ENCODE results near the gene CRLF3.

Gene CRLF3, protein sequence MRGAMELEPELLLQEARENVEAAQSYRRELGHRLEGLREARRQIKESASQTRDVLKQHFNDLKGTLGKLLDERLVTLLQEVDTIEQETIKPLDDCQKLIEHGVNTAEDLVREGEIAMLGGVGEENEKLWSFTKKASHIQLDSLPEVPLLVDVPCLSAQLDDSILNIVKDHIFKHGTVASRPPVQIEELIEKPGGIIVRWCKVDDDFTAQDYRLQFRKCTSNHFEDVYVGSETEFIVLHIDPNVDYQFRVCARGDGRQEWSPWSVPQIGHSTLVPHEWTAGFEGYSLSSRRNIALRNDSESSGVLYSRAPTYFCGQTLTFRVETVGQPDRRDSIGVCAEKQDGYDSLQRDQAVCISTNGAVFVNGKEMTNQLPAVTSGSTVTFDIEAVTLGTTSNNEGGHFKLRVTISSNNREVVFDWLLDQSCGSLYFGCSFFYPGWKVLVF

GRCh38 chr17:30824356-30825145 is at the start of gene CRLF3:
Gene CRLF3, minus strand, starts transcription at chr17:30824692. Its CDS starts 41 bp downstream, at chr17:30824651.
- no peaks in the 10 kb centered on the region for H3K9me3 Mint-ChIP-seq
- peak; percentile 95 to 96 for ATAC-seq (replicated peaks)
- H3K4me3 Mint-ChIP-seq, result peak within 1 kb of the TSS; percentile 87 to 95
- H3K27me3 Mint-ChIP-seq, result no peaks in the 10 kb centered on the region
- H3K36me3 Mint-ChIP-seq, result peaks cover 2 to 7% of the 10 kb centered on the region in 2 donors
- peaks cover 19 to 40% of the 10 kb centered on the region in 2 donors for H3K4me1 Mint-ChIP-seq
- H3K27ac Mint-ChIP-seq, result peak within 1 kb of the TSS; percentile 95
- DNase-seq, result peak; percentile 91

DNA sequence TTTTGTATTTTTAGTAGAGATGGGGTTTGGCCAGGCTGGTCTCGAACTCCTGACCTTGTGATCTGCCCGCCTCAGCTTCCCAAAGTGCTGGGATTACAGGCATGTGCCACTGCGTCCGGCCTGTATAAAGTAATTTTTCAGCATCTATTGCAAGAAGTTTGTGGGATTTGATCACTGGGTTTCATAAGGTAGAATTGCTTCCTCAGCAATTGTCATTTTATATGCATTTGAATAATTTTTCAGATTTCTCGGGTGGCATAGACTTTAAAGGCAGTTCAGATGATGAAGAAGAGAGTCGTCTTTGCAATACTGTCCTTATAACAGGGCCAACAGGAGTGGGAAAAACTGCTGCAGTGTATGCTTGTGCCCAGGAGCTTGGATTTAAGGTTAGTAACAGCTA is 44.5 kb upstream of the CRLF3 start:
- ATAC-seq (replicated peaks), result no peak
- H3K9me3 Mint-ChIP-seq, result no peaks in the 10 kb centered on the region
- no peak overlapping the region for H3K27ac Mint-ChIP-seq
- no peak for DNase-seq
- no peak overlapping the region for H3K4me3 Mint-ChIP-seq
- H3K27me3 Mint-ChIP-seq, result no peaks in the 10 kb centered on the region
- H3K36me3 Mint-ChIP-seq, result peaks cover 30 to 36% of the 10 kb centered on the region in 2 donors
- H3K4me1 Mint-ChIP-seq, result no peaks in the 10 kb centered on the region

- Mint-ChIP-seq H3K27me3 (no peaks in the 10 kb centered on the region), H3K4me3 (no peak overlapping the region), H3K27ac (no peak overlapping the region), H3K36me3 (peaks cover 26 to 31% of the 10 kb centered on the region in 2 donors), H3K4me1 (no peaks in the 10 kb centered on the region), H3K9me3 (no peaks in the 10 kb centered on the region)
- no peak for ATAC-seq (replicated peaks)
- DNase-seq, result no peak
Measured at GRCh38 chr17:30864636-30865035, 40.1 kb upstream of the CRLF3 start.

DNA sequence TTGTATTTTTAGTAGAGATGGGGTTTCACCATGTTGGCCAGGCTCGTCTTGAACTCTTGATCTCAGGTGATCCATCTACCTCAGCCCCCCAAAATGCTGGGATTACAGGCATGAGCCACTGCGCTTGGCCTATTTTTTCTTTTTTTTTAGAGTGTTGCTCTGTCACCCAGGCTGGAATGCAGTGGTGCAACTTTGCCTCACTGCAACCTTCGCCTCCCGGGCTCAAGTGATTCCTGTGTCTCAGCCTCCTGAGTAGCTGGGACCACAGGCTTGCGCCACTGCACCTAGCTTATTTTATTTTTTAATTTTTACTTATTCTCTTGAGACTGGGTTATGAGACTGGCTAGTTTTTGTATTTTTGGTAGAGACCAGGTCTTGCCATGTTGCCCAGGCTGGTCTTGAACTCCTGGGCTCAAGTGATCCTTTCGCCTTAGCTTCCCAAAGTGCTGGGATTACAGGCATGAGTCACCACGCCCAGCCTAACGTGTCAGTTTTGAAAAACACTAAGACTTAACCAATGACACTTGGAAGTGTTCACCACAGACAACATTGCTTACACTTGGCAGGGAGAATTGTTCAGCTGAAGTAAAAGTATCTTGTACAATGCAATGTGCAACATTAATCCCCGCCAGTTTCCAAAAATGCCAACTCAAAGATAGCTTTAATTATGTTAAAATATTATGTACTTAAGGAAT is 34.2 kb upstream of the CRLF3 start:
- Mint-ChIP-seq H3K36me3 (peaks cover 19 to 27% of the 10 kb centered on the region in 2 donors), H3K27me3 (no peaks in the 10 kb centered on the region), H3K4me3 (no peak overlapping the region), H3K9me3 (no peaks in the 10 kb centered on the region), H3K4me1 (no peaks in the 10 kb centered on the region), H3K27ac (no peak overlapping the region)
- ATAC-seq (replicated peaks) (no peak), DNase-seq (no peak)

GRCh38 chr17:30854146-30854545 is 29.7 kb upstream of the CRLF3 start:
- Mint-ChIP-seq H3K9me3 (no peaks in the 10 kb centered on the region), H3K4me1 (no peaks in the 10 kb centered on the region)

DNA sequence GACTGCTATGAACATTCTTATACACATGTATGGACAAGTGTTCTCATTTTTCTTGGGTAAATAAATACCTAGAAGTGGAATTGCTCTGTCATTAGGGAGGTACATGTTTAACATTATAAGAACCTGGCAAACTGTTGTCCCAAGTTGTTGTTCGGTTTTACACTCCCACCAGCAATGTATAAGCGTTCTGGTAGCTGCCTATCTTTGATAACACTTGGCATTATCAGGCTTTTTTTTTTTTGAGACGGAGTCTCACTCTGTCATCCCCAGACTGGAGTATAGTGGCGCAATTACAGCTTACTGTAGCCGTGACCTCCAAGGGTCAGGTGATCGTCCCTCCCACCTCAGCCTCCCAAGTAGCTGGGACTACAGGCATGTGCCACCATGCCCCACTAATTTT is 23.5 kb upstream of the CRLF3 start:
- Mint-ChIP-seq H3K27ac (no peak overlapping the region), H3K9me3 (no peaks in the 10 kb centered on the region), H3K4me3 (no peak overlapping the region), H3K27me3 (no peaks in the 10 kb centered on the region), H3K36me3 (peaks cover 13 to 30% of the 10 kb centered on the region in 2 donors), H3K4me1 (no peaks in the 10 kb centered on the region)
- DNase-seq (no peak), ATAC-seq (replicated peaks) (no peak)

More at GRCh38 chr17:30854146-30854545, 29.7 kb upstream of the CRLF3 start:
- Mint-ChIP-seq H3K27me3 (no peaks in the 10 kb centered on the region), H3K4me3 (no peak overlapping the region), H3K27ac (no peak overlapping the region), H3K36me3 (peaks cover 20 to 33% of the 10 kb centered on the region in 2 donors)
- no peak for DNase-seq
- ATAC-seq (replicated peaks), result no peak

DNA sequence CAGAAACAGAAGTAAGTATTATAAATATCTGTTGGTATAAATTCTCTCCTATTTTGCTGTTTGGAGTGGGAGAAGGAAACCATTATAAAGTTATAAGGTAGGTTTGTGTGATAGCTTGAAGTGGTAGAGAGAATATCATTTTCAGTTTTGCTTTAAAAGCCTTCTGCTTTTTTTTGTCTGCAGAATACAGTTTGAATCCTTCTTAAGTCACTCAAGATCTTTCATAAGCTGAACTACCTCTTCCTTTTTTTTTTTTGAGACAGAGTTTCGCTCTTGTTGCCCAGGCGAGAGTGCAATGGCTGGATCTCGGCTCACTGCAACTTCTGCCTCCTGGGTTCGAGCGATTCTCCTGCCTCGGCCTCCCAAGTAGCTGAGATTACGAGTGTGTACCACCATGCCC is 16.3 kb upstream of the CRLF3 start:
- DNase-seq (no peak), ATAC-seq (replicated peaks) (peak in 1 of 2 donors; percentile 48)
- no peaks in the 10 kb centered on the region for H3K9me3 Mint-ChIP-seq
- H3K27me3 Mint-ChIP-seq, result no peaks in the 10 kb centered on the region
- peak overlapping the region; percentile 2 to 19 for H3K4me3 Mint-ChIP-seq
- peaks cover 23 to 30% of the 10 kb centered on the region in 2 donors for H3K36me3 Mint-ChIP-seq
- peak overlapping the region; percentile 85 for H3K27ac Mint-ChIP-seq
- H3K4me1 Mint-ChIP-seq, result peaks cover 1 to 6% of the 10 kb centered on the region in 2 donors

DNA sequence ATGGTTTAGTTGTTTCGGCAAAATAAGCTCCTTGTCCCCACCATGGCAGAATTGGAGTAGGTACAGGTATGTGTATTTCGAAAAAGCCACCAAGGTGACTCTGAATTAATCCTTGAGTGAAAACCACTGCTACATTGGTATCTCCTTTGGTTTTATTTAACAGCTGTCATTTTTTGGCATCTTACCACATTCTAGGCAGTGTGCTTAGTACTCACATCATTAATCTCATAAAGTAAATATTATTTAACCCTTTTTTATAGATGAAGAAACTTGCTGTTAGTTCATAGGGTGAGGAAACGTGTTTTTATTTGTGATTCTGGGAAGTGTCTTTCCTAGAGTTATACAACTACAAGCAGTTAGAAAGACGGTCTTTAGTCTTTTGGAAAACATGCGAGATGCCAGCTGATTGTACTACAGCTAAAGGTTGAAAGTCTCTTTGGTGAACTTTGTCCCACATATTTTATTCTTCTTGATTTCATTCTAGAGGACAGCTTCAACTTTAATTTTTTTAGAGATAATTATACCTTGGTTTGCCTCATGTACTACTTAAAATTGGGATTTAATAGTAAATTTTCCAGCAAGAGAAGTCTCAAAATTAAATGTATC is 13.8 kb upstream of the CRLF3 start:
- Mint-ChIP-seq H3K27me3 (no peaks in the 10 kb centered on the region), H3K4me3 (no peak overlapping the region), H3K27ac (no peak overlapping the region), H3K4me1 (peaks cover 1 to 6% of the 10 kb centered on the region in 2 donors), H3K36me3 (peaks cover 26 to 34% of the 10 kb centered on the region in 2 donors), H3K9me3 (no peaks in the 10 kb centered on the region)
- ATAC-seq (replicated peaks) (no peak), DNase-seq (no peak)

DNA sequence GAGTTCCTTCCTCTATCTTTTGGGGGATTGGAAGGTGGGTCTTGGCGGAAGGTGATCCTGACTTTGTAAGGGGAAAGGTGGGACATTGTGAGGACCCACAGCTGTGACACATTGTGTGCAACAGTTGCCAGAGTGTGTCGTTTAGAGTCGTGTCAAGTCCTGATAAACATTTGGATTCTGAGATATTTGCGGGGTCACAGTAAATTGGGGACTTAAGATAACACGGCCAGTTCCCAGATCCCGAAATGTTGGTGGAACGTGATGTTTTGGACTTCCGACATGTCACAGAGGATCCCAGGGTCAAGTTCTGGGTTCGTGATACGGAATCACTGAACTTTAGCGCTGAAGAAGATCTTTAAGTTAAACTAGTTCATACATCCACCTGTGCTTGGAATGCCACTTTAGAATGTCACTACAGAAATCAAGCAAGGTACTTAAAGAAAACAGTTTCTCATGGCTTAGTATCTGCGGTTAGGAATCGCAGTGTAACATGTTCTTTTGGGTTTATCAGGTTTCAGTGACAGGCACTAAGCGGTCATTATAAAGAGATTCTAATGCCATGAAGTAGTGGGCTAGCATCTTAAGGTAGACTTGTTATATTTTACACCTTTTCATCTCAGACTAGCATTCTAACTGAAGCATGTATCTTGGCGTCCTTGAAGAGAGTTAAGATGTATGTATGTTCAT is 8.1 kb upstream of the CRLF3 start:
- ATAC-seq (replicated peaks) (no peak), DNase-seq (no peak)
- Mint-ChIP-seq H3K4me1 (peaks cover 11 to 20% of the 10 kb centered on the region in 2 donors), H3K36me3 (peaks cover 5 to 12% of the 10 kb centered on the region in 2 donors), H3K27me3 (no peaks in the 10 kb centered on the region), H3K27ac (peak overlapping the region; percentile 95), H3K9me3 (no peaks in the 10 kb centered on the region), H3K4me3 (peak overlapping the region; percentile 98 to 100)

GRCh38 chr17:30831663-30832437 is 7.4 kb upstream of the CRLF3 start, which contains the start of gene ATAD5:
Gene ATAD5, plus strand, starts transcription at chr17:30831966. Its CDS starts 382 bp downstream, at chr17:30832348.
- DNase-seq (peak; percentile 82), ATAC-seq (replicated peaks) (peak; percentile 92 to 95)
- H3K4me1 Mint-ChIP-seq, result peaks cover 11 to 20% of the 10 kb centered on the region in 2 donors
- H3K27me3 Mint-ChIP-seq, result no peaks in the 10 kb centered on the region
- no peaks in the 10 kb centered on the region for H3K9me3 Mint-ChIP-seq
- peaks cover 5 to 11% of the 10 kb centered on the region in 2 donors for H3K36me3 Mint-ChIP-seq
- H3K4me3 Mint-ChIP-seq, result peak within 1 kb of the TSS; percentile 98 to 100
- H3K27ac Mint-ChIP-seq, result peak within 1 kb of the TSS; percentile 95

DNA sequence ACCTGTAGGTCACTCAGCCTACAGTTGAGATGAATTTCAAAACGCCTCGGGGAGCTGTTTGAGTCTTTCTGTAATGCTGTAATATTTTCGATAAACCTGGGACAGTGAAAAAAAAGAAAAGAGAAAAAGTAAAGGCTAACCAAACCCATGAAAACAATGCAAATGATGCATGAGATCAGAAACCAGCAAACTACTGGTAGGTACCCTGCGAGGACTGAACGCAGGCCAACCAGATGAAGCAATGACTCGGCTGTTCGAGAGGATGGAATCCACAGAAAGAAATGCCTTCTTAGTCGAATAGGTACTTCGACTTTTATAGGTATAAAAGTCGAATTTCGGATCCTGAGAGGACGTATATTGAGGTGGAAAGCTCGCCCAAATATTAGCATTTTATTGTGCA is 6.8 kb upstream of the CRLF3 start:
- ATAC-seq (replicated peaks) (peak; percentile 53 to 75), DNase-seq (no peak)
- H3K27ac Mint-ChIP-seq, result peak overlapping the region; percentile 95
- peak overlapping the region; percentile 98 to 100 for H3K4me3 Mint-ChIP-seq
- peaks cover 10 to 20% of the 10 kb centered on the region in 2 donors for H3K4me1 Mint-ChIP-seq
- H3K36me3 Mint-ChIP-seq, result peaks cover 3 to 8% of the 10 kb centered on the region in 2 donors
- H3K9me3 Mint-ChIP-seq, result no peaks in the 10 kb centered on the region
- H3K27me3 Mint-ChIP-seq, result no peaks in the 10 kb centered on the region

DNA sequence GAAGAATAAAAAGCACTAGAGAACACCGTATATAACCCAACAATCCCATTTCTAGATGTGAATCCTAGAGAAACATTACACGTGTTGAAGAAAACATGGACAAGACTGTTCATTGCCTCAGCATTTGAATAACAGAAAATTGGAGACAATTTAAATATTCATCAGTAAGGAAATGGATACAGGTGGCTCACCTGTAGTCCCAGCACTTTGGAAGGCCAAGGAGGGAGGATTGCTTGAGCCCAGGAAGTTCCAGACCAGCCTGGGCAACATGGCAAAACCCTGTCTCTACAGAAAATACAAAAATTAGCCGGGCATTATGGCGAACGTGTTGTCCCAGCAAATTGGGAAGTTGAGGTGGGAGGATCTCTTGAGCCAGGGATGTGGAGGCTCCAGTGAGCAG is 4.5 kb upstream of the CRLF3 start:
- peaks cover 0 to 2% of the 10 kb centered on the region in 2 donors for H3K36me3 Mint-ChIP-seq
- peaks cover 11 to 26% of the 10 kb centered on the region in 2 donors for H3K4me1 Mint-ChIP-seq
- no peaks in the 10 kb centered on the region for H3K27me3 Mint-ChIP-seq
- ATAC-seq (replicated peaks), result no peak
- no peaks in the 10 kb centered on the region for H3K9me3 Mint-ChIP-seq
- no peak for DNase-seq
- H3K27ac Mint-ChIP-seq, result no peak overlapping the region
- no peak overlapping the region for H3K4me3 Mint-ChIP-seq

DNA sequence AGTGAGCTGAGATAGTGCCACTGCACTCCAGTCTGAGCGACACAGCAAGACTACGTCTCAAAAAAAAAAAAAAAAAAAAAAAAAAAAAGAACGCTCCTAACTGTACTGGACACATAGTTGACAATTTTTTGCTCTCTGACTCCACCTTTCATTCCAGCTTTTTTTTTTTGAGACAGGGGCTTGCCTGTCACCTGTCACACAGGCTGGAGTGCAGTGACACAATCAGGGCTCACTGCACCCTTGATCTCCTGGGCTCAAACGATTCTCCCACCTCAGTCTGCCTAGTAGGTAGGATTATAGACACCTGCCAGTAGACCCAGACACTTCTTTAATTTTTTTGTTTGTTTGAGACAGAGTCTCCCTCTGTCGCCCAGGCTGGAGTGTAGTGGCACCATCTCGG is 2.6 kb upstream of the CRLF3 start:
- ATAC-seq (replicated peaks), result no peak
- no peak for DNase-seq
- Mint-ChIP-seq H3K4me1 (peaks cover 12 to 23% of the 10 kb centered on the region in 2 donors), H3K4me3 (no peak overlapping the region), H3K36me3 (peaks cover 2 to 3% of the 10 kb centered on the region in 2 donors), H3K9me3 (no peaks in the 10 kb centered on the region), H3K27ac (no peak overlapping the region), H3K27me3 (no peaks in the 10 kb centered on the region)
